Measurements from ENCODE around the gene ATP8A1.

- TF ChIP-seq CTCF (IDR thresholded peaks at IDR 0.05) (no peak), POLR2A (IDR thresholded peaks at IDR 0.05) (no peak)
These were observed 141.6 kb downstream of the ATP8A1 start for GRCh38 chr4:42515156-42515884.

Data from adrenal gland (tissue), 5 donors.